CD4-positive, alpha-beta T cell treated with Interleukin-4 for 1 hour (primary cell): Measurements from ENCODE around the gene ID2.

Experiments used
- DNase-seq, 2 donors: peaks; one replicate each; pipeline ENCODE4 v3.0.0-alpha.2; 2020 to 2022

Gene ID2

DNA sequence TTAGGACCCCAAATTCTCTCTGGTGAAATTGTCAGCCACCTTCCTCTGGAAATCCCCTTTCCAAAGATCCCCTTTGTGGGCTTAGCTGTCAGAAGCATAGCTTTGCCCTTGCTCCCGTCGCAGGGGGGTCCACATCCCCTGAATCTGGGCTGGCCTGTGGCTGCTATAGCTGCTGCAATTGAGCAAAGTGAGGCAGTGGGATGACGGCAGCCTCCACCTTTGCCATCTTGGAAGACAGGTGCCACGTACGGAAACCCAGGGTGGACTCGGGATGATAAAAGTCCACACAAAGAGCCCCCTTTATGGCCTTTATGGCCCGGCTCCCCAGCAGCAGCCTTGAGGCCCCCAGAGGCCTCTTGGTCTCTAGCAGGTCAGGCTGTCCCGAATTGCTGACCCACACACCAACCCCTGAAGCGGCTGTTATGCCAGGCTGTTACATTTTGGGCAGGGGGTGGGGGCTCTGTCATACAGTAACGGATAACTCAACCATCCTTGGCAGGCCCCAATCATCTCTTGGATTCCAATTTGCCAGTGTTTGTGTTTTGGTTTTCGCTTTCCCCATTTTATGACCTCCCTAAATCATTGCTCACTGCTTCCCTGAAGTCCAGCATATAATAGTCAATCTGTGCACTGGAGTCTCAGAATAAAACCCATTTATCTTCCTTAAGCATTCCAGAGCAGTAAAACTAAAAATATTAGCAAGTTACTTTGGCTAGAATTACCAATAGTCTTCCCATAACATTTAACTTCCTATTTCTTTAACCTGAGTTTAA, 33.2 kb upstream of the ID2 start:
- no peak for DNase-seq

DNA sequence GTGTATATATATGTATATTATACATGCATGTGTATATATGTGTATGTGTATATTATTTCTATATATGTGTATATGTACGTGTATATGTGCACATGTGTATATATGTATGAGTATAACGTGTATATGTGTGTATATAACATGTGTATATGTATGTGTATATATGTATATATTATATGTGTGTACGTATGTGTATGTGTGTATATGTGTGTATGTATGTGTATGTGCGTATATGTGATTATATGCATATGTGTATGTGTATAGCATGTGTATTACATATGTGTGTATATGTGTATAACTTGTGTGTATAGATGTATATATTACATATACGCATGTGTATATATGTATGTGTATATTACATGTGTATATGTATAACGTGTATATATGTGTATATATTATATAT, 32.1 kb upstream of the ID2 start:
- DNase-seq: no peak

DNA sequence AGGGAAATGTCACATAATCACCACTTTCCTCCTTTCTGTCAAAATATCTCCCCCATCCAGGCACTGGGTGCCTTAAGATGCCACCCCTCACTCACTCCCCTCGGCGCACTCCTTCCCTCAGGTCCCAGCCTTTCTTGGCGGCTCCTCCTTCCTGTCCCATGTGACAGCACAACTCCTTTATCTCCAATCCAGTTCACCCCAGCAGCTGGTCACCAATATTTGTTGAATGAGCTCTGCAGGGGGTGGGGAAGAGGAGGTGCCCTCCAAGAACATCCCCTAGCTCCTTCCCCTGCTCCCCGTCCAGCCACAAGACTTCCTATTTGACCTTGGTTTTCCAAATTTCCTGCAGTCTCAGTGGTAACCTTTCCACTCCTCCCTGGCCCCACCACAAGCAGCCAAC, 31.6 kb upstream of the ID2 start:
- no peak for DNase-seq

DNA sequence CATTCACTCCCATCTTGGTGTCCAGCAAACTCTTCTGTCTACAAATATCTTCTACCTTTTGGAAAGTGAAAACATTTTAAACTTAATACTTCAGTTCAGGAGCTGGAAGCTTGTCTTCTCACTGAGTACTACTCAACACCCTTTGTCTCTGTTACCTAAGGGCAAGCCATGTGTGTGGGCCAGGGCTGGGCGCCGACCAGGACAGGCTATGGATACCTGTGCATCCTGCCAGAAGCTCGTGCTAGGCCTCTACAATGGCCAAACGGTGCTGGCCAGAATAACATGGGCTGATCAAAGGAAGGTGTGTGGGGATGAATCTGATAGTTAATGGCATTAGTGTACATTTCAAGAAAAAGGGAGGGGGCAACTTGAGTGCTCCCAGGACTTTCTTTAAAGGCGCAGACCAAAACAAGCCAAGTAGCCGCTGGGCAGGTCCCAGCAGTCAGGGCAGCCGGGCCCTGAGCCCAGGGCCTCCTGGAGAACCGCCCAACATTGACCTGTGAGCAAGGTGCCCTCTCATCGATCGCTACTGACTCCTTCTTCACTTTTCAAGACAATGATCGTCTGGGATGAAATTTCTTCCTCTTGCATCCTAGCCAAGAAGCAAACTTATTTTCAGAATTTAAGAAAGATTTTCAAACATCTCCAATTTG, 29.0 kb upstream of the ID2 start:
- no peak for DNase-seq

DNA sequence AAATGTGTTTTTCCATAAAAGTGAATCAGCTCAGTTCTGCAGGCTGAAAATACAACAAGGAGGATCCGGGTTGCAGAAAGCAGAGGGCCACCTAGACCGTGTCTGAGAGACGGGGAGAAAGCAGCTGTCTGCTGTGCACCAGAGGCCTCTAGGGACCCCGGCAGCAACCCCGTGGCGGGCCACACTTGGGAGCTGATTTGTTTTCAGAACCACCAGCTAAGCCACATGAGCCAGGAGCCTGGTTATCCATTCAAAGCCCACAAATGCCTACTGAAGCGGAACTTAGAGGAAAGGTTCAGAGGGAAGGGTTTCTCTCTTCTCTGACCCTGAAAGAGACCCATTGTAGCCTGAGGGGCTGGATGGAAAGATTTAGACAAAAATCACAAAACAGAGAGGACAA, 28.4 kb upstream of the ID2 start:
- DNase-seq: no peak

DNA sequence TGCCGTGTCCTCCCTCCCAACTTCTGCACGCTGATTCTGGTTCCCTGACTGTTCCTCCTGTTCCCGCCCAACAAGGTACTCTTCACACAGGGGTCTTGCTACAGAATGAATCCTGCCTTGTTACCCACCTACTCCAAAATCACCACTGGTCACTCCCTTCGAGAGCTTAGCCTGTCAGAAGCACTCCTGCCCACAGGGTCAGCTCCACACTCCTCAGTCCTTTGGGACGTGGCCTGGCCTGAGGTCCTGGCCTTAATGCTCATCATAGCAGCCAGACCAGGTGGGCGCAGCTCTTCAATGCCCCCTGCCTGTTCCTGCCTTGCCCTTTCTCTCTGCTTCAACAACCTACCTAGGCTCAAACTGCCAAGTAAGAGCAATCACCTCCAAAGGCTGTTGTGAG, 27.8 kb upstream of the ID2 start:
- no peak for DNase-seq

DNA sequence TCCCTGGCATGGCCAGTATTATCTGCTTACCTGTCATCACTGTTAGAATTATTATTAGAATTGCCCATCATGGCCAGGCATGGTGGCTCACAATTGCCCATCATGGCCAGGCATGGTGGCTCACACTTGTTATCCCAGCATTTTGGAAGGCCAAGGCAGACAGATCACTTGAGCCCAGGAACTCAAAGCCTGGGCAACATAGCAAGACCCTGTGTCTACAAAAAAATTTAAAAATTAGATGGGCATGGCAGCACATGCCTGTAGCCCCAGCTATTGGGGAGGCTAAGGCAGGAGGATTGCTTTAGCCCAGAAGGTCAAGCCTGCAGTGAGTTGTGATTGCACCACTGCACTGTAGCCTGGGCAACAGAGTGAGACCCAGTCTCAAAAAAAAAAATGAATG, 27.4 kb upstream of the ID2 start:
- DNase-seq: no peak

DNA sequence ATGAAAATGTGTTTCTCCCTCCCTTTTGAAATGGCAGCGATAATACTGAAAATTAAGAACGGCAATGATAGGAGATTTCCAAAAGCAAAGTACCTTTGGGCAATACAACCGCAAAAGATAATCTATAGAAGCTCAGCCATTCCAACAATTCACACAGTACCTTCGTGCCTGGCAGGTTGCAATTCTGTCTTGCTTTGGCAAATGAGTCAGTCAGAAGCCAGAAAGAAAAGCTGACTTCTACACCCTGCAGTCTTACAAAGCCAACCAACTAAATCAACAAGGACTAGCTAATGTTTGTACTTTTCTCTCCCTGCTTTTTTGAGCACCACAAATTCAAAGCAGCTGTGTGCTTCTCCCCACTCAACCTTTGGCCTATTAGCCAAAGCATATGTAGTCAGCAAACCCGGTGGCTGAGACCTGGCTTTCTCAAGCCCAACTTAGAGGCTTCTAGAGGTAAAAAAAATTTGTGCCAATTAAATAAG, 25.7 kb upstream of the ID2 start:
- no peak for DNase-seq

DNA sequence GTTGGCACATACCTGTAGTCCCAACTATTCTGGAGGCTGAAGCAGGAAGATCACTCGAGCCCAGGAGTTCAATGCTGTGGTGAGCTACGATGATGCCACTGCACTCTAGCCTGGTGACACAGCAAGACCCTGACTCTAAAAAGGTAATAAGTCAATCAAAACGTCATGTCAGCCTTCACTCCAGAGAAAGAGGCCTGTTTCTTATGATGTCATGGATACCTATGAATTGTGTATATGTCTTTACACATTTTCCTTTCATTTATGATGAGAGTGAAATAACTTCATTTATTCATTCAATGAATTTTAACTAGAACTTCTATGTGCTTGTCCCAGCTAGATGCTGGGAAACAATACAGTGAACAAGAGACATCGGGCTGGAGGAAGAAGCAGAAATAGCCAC, 25.0 kb upstream of the ID2 start:
- no peak for DNase-seq

DNA sequence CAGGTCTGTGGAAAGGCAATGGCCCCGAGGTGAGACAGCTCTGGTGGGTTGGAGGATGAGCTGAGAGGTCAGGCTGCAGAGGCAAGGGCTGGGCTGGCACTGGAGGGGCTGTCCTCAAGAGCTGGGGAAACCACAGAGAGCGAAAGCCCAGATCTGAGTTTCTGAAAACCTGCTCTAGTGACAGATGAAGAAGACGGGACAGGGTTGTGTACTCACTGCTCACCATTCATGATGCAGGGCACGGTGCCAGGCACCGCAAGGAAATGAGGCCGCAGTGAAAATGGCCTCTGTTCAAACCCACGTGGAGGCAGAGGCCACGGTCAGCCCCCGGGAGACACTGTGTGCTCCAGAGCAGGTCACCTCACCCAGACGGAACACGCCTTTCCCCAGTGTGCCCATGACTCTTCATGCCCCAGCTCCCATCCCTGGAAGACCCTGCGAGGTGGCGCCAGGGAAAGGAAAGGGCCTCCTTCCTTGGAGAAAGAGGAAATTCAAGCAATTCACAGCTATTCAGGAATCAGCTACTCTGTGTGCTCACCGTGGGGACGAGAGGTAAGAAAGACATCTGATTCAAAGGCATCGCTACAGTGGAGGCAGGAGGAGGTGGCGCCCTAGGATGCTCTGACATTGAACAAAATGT, 24.3 kb upstream of the ID2 start:
- no peak for DNase-seq

DNA sequence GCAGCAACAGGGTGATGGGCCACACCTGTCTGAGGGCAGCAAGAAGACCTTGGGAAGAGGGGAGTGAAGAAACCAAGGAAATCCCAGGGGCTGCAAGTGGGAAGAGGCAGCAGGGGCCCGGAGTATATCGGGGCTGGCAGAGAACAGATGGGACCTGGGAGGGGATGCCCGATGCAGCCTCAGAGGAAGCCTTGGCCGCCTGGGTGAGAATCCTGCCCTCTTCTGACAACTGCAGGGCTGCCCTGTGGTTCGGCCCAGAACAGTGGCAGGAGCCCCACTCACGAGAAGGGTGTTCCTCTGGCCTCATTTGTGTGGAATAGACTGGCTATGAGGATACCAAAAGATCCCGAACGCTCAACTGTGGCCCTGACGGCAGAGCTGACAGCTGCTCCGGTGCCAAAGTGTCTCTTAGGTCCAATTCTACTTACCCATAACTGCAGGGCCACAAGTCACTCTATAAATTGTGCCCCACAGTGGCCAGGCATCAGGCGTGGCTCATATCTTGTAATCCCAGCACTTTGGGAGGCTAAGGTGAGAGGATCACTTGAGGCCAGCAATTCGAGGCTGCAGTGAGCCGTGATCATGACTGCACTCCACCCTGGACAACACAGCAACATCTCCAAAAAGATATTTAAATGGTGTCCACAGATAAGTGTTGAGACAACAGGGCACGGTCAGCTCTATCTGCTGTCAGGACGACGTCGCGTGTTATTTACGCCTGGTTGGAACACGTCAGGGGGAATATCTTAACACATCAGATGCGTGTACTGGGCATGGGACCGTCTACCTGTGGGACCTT, 23.6 kb upstream of the ID2 start:
- no peak for DNase-seq

DNA sequence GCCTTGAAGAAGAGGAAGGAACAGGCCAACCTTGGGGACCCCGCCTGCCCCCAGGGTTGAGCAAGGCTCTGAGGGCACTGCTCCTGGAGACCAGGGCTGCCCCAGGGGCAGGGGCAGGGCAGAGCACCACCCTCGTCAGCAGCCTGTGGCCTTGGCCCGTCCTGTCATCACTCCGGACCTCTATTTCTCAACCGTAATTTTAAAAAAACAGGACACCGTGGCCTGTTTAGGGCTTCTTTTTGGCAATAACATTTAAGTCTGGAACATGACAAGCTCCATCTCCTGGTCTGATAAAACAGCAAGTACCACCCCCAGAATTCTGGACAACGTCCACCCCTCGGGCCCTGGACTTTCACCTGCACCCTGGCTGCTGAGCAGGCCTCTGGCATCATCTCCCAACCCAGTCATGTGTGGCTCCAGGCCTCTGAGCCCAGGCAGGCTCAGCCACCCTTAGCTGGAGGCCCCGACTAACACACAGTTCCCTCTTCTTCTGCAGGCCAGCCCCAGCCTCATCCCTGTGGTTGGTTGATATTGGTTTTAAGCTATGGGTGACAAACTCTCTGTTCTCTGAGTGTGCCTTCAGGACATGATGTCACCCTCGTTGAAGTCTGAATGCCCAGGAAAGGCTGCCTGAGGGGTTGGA, 22.6 kb upstream of the ID2 start:
- peak in 1 of 2 donors; percentile 21 for DNase-seq

DNA sequence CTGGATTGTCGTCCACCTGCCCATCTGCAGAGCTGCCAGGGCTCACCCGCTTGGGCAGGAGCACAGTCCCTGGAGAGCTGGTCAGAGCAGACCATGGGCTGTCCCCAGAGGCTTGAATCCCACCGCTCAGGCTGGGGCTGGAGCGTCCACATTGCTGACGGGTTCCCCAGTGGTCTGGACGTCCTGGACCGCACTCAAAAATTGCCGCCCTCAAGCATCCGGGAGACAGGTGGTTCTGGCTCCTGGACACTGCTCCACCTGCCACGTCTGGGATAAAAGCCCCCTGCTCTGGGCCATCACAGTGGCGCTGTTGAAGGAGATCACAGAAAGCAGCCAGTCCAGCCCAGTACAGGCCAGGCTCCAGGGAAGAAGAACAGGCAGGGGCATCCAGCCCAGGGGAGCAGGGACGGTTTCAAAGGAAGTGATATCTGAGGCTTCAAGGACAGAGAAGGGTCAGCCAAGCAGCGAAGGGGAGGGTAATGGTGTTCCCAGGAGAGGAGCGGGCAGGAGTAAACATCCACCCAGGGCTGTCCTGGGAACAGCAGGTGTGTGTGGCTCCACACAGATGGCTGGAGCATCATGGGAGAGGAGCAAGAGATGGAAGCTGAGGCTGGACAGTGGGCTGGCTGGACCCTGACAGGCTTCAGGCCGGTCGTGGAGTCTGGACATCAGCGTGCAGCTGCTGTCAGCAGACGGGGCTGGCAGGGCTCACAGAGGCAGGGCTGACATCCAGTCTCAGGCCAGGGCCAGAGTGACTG, 21.9 kb upstream of the ID2 start:
- DNase-seq: no peak

DNA sequence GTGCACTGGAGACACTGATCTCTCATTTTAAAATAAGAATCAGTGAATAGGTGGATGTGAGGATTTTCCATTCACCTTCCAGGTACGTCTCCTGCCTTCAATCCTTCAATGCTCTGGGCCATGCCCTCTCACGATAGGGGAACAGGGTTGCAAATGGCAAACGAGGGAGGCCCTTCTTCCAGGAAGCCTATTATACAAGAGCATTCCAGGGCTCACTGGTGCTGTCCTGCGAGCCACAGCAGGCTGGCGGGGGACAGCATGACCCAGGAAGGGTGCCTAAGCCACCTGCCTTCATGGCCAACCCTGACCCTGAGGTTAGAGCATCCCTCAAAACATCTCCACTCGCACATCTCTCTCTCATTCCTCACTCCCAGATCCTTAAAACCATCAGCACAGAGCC, 20.6 kb upstream of the ID2 start:
- no peak for DNase-seq

DNA sequence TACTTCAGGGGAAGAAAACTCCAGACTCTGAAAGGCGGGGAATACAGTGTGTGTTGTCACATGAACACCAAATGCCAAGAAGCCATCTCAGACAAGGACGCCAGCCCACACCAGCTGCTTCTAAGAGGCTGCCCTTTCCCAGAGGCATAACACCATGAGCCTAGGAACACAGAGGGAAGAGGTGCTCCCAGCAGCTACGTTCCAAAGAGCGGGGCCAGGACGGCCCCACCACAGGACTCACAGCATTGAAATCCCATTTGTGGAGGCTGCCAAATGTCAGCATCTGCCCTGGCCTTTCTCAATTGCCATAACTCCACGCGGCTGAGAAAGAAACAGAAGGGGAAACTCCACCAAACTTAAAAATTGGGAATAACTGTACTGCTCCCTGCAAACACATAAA, 20.1 kb upstream of the ID2 start:
- no peak for DNase-seq

DNA sequence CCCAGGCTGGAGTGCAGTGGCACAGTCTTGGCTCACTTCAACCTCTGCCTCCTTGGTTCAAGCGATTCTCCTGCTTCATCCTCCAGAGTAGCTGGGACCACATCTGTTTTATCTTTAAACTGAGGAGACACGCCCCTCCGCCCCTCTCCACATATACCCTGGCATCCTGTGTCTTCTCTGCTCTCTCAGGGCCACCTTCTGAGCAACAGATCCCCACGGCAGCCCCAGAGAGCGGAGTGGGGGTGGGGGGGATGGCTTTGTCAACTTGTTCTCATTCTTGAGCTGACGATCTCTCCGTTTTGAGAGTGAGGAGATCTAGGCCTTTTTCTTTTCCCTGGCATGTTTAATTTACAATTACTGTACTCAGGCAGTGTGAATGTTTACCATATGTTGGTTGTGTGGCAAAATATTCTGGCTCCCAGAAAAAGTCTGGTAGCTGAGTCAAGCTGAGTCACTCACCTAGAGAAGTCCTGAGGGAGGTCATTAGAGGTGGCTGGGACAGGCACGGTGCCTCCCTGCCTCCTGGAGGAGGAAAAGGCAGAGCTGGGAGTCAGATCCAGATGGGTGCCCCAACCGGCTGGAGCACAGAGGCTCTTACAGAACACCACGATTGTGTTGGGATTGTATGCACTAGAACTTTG, 19.5 kb upstream of the ID2 start:
- DNase-seq: no peak

DNA sequence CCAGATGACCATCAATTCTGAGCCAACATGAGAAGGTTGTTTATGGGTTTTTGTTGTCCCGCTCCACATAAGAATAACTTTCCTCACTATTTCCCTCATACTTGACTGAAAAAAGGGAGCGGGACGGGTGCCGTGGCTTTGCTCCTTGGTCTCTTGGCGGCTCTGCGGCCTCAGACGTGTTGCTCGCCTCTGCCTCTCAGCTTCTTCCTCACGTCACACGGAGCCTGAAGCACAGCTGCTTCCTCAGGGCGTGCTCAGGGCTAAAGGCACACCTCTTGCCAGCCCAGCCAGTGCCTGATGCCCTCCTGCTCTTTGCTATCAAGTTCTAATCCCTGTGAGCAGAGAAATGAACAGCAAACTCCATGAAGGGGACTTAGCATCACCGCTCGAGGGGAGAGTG, 17.9 kb upstream of the ID2 start:
- DNase-seq: peak in 1 of 2 donors; percentile 29

DNA sequence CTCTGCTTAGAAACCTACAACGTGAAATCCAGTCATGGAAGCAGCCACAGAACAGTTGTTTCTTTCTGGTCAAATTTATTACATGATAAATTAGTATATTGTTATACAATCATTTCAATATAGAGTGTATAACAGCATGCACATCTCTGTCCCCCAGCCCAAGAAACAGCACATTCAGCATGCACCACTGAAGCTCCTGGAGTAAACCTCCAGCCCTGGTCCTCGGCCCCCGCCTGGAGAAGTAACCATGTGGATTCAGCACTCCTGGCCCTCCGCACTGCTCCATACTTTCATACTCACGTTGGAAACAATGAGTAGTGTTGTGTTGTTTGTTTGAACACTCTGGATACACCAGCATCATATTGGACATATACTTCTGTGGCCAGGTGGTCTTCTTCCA, 15.3 kb upstream of the ID2 start:
- no peak for DNase-seq

DNA sequence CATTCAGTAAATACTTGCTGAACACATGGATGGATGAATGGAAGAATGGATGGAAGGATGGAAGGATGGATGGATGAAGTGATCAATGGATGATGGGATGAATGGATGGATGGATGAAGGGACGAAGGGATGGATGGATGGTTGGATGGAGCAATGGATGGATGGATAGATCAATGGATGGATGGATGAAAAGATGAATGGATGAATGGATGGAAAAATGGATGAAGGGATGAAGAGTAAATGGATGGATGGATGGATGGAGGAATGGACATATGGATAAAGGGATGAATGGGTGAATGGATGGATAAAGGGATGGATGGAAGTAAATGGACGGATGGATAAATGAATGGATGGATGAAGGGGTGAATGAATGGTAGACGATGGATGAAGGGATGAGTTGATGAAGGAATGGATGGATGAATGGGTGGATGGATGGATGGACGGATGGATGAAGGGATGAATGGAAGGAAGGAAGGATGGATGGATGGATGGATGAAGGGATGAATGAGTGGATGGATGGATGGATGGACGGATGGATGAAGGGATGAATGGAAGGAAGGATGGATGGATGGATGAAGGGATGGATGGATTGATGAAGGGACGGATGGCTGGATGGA, 13.9 kb upstream of the ID2 start:
- DNase-seq: no peak

DNA sequence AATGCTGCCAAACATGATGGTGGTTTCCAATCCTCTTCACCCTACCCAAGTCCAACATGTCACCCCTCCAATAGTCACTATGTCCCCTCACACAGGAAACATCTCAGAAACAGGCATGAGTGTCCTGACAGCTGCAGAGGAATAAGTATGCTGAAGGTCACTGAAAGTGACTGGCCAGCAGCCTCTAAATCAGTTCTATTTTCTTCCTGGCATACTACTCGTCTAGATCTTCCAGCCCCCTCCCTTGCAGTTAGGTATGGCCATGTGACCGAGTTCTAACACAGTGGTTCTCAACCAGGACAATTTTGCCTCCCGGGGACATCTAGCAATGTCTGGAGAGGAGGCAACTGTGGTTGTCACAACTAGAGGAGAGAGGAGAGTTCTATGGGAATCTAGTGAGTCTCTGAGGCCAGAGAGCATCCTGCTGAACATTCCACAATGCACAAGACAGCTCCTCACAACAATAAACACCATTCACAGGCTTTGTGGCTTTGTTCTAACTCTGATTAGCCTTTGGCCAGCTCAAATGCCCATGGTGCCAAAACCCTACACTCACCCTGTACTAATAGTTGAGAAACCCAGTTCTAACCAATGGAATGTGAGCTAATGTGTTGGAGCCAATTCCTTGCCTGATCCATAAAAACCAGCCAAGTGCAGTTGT, 12.6 kb upstream of the ID2 start:
- no peak for DNase-seq

DNA sequence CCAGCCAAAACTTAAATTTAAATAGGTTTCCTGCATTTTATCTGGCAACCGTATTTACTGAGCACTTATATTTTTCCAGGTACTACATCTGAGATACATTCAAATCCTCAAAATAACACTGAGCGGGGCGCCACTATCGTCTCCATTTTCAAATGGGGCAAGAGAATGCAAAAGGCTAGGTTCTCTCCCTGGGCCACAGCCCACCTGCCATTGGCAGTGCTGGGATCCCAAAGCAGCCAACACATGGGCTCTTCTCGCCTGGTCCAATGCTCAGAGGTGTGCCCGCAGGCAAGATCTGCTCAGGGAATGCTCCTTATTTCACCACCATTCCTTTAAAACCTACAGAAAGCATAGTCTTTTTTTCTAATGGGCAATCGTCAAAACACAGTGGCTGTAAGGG, 11.3 kb upstream of the ID2 start:
- no peak for DNase-seq
